Endodermal cell (in vitro differentiated cells): Measurements from ENCODE around the gene FAM3D. TPM values are rescaled to one million over a fixed set of nuclear protein-coding genes. Genes with fewer than 3 reads are reported as not detected.
"Not testable (repeated sequence)": the region's sequence is repeated elsewhere in the genome, so short reads cannot be mapped to it uniquely, and the experiment has no call there.

Source experiments
- DNase-seq: peaks from one replicate; pipeline ENCODE4 v3.0.0-alpha.2; 2017
- H3K27ac ChIP-seq: 2 replicates; pipeline ENCODE4 v1.5.1; 2013; ENCODE audit warnings: mild to moderate bottlenecking, low read depth, low read length, moderate library complexity
- H3K27me3 ChIP-seq: 2 replicates; pipeline ENCODE4 v1.6.1; 2013; ENCODE audit warnings: mild to moderate bottlenecking, low read length, moderate library complexity; ENCODE audit not compliant: insufficient read depth, control insufficient read depth, poor library complexity, severe bottlenecking
- H3K36me3 ChIP-seq: 2 replicates; pipeline ENCODE4 v1.7.0; 2013; ENCODE audit warnings: mild to moderate bottlenecking, low read length, moderate library complexity; ENCODE audit not compliant: control insufficient read depth, insufficient read depth
- H3K4me1 ChIP-seq: one replicate; pipeline ENCODE4 v1.7.0; 2013; ENCODE audit warnings: low read length; ENCODE audit not compliant: control insufficient read depth, insufficient read depth
- H3K4me3 ChIP-seq: 2 replicates; pipeline ENCODE4 v1.5.1; 2013; ENCODE audit warnings: mild to moderate bottlenecking, low read length, moderate library complexity
- H3K9ac ChIP-seq: 2 replicates; pipeline ENCODE4 v1.6.1; 2013; ENCODE audit warnings: mild to moderate bottlenecking, low read length, moderate library complexity; ENCODE audit not compliant: poor library complexity, severe bottlenecking; ENCODE audit errors: extremely low read depth
- H3K9me3 ChIP-seq: 2 replicates; pipeline ENCODE4 v1.6.1; 2013; ENCODE audit warnings: mild to moderate bottlenecking, low read length, moderate library complexity; ENCODE audit not compliant: control insufficient read depth
- H3K27ac Mint-ChIP-seq: 2 replicates; pipeline ENCODE4 v1.8.0; 2020; ENCODE audit warnings: mixed read lengths
- H3K27me3 Mint-ChIP-seq: 2 replicates; pipeline ENCODE4 v1.8.0; 2021; ENCODE audit warnings: mild to moderate bottlenecking, mixed read lengths; ENCODE audit not compliant: insufficient read depth
- H3K36me3 Mint-ChIP-seq: 2 replicates; pipeline ENCODE4 v1.8.0; 2020; ENCODE audit warnings: low read depth, mixed read lengths
- H3K4me1 Mint-ChIP-seq: 2 replicates; pipeline ENCODE4 v1.8.0; 2020; ENCODE audit warnings: mixed read lengths
- H3K4me3 Mint-ChIP-seq: 2 replicates; pipeline ENCODE4 v1.8.0; 2020; ENCODE audit warnings: mild to moderate bottlenecking, moderate library complexity, mixed read lengths
- H3K9me3 Mint-ChIP-seq: 2 replicates; pipeline ENCODE4 v1.8.0; 2020; ENCODE audit warnings: mild to moderate bottlenecking, mixed read lengths
- WGBS, 2 experiments: methylation state at CpG; one replicate each; pipeline versions ENCODE4 v1.1.5 to v1.1.7; 2013; ENCODE audit warnings: missing lambda C conversion rate in 2 of 2, mixed read lengths in 1 of 2; ENCODE audit not compliant: insufficient coverage in 1 of 2, insufficient read length in 1 of 2; 5-methylcytosine and 5-hydroxymethylcytosine counted together
- total RNA-seq, 2 donors: library from RNA; stranded (reverse); fragmentation: NEBNext Ultra II Directional in 1 of 2; extraction: Animal tissue kit (Norgen Biotek cat#: 25700) in 1 of 2; gene quantifications; 2 replicates in 1 of 2; 3 replicates in 1 of 2; pipeline ENCODE4 v1.2.1, GENCODE V29; 2021
- TF ChIP-seq, protein P1 (sequence below): fragments of 200-600 bp; sonication (generic); conservative IDR thresholded peaks from 2 replicates; pipeline ENCODE4 v1.5.0; 2021; ENCODE audit warnings: antibody characterized with exemption, mild to moderate bottlenecking

Gene FAM3D
- total RNA-seq, 2 donors from 2014 or later, result not detected

GRCh38 chr3:58680879-58681525 lies 14.4 kb upstream of the FAM3D start:
- Histone ChIP-seq H3K27me3 (no peaks in the 10 kb centered on the region), H3K27ac (no peak overlapping the region), H3K36me3 (no peaks in the 10 kb centered on the region), H3K9ac (no peak overlapping the region), H3K4me1 (no peaks in the 10 kb centered on the region), H3K9me3 (no peaks in the 10 kb centered on the region), H3K4me3 (no peak overlapping the region)
- Mint-ChIP-seq H3K27me3 (peaks cover 1% of the 10 kb centered on the region), H3K4me3 (no peak overlapping the region), H3K4me1 (no peaks in the 10 kb centered on the region), H3K36me3 (no peaks in the 10 kb centered on the region), H3K9me3 (peaks cover 18% of the 10 kb centered on the region), H3K27ac (no peak overlapping the region)
- WGBS, 2 experiments, result 82 to 100% methylated on average over 7 to 9 of the region's 9 CpGs
- TF ChIP-seq, protein P1, sequence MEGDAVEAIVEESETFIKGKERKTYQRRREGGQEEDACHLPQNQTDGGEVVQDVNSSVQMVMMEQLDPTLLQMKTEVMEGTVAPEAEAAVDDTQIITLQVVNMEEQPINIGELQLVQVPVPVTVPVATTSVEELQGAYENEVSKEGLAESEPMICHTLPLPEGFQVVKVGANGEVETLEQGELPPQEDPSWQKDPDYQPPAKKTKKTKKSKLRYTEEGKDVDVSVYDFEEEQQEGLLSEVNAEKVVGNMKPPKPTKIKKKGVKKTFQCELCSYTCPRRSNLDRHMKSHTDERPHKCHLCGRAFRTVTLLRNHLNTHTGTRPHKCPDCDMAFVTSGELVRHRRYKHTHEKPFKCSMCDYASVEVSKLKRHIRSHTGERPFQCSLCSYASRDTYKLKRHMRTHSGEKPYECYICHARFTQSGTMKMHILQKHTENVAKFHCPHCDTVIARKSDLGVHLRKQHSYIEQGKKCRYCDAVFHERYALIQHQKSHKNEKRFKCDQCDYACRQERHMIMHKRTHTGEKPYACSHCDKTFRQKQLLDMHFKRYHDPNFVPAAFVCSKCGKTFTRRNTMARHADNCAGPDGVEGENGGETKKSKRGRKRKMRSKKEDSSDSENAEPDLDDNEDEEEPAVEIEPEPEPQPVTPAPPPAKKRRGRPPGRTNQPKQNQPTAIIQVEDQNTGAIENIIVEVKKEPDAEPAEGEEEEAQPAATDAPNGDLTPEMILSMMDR, result no peak
- no peak for DNase-seq

DNA sequence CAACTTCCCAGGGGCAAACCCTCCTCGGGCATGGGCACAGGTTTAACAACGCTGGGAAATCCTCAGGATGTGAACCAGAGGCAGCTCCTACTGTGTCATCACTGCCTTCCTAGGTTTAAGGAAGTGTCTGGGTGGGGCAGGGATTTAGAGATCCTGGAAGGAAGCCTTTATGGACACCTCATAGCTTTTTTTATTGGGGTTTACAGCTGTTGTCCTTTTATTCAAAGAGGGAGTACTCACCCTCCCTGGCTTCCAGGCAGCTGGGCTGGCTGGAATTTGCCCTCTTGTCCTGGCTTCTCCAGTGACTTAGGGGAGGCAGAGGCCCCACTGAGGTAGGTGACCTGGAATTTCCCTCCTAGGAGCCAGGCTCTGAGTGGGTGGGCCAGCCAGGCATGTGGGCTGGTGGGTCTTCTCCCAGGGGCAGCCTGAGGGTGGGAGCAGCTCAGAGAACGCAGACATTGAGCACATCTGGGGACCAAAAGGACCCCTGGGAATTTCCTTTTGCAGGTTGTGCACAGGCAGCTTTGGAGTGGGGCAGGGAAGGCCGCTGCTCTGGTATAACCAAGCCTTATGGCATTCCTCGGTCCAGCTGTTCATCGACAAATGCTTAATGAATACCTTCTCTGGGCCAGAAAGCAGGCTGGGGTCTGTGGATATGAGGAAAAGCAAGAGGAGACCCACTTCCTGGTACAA lies 13.5 kb upstream of the FAM3D start:
- TF ChIP-seq, protein P1, result no peak
- Histone ChIP-seq H3K27ac (no peak overlapping the region), H3K4me1 (no peaks in the 10 kb centered on the region), H3K4me3 (no peak overlapping the region), H3K9ac (no peak overlapping the region), H3K9me3 (no peaks in the 10 kb centered on the region), H3K36me3 (no peaks in the 10 kb centered on the region), H3K27me3 (no peaks in the 10 kb centered on the region)
- Mint-ChIP-seq H3K4me3 (no peak overlapping the region), H3K9me3 (peaks cover 24% of the 10 kb centered on the region), H3K36me3 (no peaks in the 10 kb centered on the region), H3K27me3 (peaks cover 8% of the 10 kb centered on the region), H3K4me1 (no peaks in the 10 kb centered on the region), H3K27ac (no peak overlapping the region)
- WGBS, 2 experiments, result 86 to 87% methylated on average over 4 to 6 of the region's 6 CpGs
- no peak for DNase-seq

DNA sequence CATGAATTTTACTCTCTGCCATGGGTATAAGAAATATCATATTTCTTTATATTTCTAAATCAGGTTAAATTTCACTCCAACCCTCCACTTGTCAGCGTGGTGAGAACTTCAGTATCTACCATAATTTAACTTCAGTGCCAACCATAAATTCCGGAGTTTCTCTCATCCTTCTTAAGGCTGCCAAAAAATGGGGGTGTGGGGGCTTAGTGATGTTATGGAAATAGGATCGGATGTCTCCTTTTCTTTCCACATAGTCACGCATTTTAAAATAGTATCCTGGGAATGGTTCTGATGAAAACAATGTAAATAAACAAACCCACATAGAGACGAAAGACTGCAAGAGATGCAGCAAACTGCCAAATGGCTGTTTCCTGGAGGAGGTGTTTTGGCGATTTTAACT lies 12.9 kb upstream of the FAM3D start:
- Histone ChIP-seq H3K4me1 (no peaks in the 10 kb centered on the region), H3K27me3 (no peaks in the 10 kb centered on the region), H3K4me3 (no peak overlapping the region), H3K36me3 (no peaks in the 10 kb centered on the region), H3K27ac (no peak overlapping the region), H3K9me3 (no peaks in the 10 kb centered on the region), H3K9ac (no peak overlapping the region)
- DNase-seq, result no peak
- H3K9me3 Mint-ChIP-seq, result peaks cover 25% of the 10 kb centered on the region
- H3K27me3 Mint-ChIP-seq, result peaks cover 9% of the 10 kb centered on the region
- TF ChIP-seq, protein P1, result no peak
- H3K4me3 Mint-ChIP-seq, result no peak overlapping the region
- WGBS, 2 experiments, result 83 to 85% methylated on average over 1 to 3 of the region's 6 CpGs
- no peak overlapping the region for H3K27ac Mint-ChIP-seq
- H3K4me1 Mint-ChIP-seq, result no peaks in the 10 kb centered on the region
- H3K36me3 Mint-ChIP-seq, result no peaks in the 10 kb centered on the region

- H3K4me1 ChIP-seq, H3K27ac Mint-ChIP-seq, H3K9me3 ChIP-seq, H3K27me3 ChIP-seq, DNase-seq, H3K36me3 Mint-ChIP-seq, H3K4me3 Mint-ChIP-seq, H3K9ac ChIP-seq, H3K27ac ChIP-seq, H3K4me3 ChIP-seq, H3K4me1 Mint-ChIP-seq, H3K36me3 ChIP-seq: not testable (repeated sequence)
- WGBS, 2 experiments, result 92 to 96% methylated on average over 10 to 13 of the region's 13 CpGs
- Mint-ChIP-seq H3K9me3 (peaks cover 24% of the 10 kb centered on the region), H3K27me3 (peaks cover 14% of the 10 kb centered on the region)
Observed at GRCh38 chr3:58678177-58678970, 11.8 kb upstream of the FAM3D start.
